GOT3 (cell line): ENCODE measurements around the gene NCOR2.

Source experiments
- DNase-seq: peaks from one replicate; lab custom pipeline; 2025; ENCODE audit warnings: mixed read lengths; lab: John Stamatoyannopoulos, UW

NCOR2 gene

DNA sequence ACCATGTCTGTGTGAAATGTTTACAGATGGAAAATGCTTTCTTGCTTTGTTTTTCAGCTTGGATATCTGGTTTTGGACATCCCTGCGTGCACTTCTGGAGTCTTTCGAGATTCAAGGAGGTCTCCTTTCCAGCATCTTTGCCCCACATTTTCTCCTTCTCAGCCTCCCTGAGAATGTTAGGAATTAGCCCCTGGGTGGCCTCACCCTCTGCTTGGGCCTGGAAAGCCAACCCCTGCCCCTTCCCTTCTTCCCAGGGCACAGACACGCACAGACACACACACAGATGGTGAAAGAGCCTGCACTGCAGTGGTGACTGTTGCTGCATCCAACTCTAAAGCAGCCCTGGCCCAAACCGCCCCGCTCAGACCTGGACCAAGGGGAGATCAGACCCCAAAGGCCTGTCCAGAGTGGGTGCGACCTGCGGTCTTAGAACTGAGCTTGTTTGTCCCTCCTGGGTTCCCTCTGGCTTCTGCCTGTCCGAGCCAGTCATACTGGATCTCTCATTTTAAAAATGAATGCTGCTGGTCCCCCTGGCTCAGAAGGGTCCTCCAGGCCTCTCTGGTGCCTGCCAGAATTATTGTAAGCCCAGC is 8.7 kb upstream of the NCOR2 start:
- DNase-seq = no peak

DNA sequence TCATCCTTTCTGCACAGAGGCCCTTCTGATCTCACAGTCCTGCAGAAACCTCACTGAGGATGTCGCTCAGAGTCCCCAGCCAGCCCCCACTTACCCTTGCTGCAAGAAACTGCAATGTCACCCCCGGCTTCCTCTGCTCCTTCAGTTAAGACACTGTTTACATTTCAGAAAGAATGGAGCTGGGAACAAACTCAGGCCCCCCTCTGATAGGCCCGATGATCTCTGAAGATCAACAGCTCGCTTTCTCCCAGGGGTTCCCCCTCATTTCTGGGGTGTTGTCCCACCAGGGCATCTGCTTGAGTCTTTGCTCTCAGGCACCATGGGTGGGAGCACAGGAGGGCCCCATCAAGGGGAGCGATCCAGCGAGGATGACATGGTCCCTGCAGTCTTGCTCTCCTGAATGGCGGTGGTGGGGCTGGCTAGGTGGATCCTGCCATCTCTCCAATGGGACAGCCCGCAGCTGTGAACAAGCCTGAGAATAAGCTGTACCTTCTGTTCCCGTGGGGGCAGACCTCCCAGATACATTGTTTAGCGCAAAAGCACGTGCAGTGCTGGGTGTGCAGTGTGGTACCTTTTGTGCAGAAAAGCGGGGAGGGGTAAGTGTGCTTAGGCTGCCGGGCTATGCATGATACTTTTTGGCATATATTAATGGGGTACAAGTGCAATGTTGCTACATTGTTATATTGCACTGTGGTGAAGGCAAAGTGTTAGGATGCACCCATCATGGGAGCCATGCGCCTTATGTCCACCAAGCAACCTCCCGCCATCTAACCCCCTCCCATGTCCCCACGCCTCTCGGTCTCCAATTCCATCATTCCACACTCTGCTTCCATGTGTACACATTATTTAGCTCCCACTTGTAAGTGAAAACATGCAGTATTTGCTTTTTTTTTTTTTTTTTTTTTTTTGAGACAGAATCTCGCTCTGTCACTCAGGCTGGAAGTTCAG is 6.7 kb upstream of the NCOR2 start:
- DNase-seq = no peak

- DNase-seq = no peak
Measured at GRCh38 chr12:124571556-124571955, 4.1 kb upstream of the NCOR2 start.

DNA sequence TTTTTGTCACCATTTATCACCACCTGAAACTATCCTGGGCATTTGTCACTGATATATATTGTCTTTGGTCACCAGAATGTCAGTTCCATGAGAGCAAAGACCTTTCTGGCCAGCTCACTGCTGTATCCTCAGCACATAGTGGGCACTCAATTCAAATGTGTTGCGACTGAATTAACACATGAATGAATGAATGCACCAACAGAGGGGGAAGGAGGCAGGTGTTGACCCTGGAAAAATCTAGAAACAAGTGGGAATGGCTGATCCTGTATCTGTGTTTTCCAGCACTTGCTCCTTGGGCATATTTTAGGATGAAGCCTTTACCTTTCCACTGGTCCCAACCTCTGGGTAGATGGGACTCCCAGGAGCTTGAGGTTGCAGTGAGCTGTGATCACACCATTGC is 3.4 kb upstream of the NCOR2 start:
- no peak for DNase-seq

GRCh38 chr12:124569375-124570148 is 2.1 kb upstream of the NCOR2 start:
- no peak for DNase-seq

GRCh38 chr12:124568431-124569374 is 1.3 kb upstream of the NCOR2 start:
- DNase-seq = no peak

DNA sequence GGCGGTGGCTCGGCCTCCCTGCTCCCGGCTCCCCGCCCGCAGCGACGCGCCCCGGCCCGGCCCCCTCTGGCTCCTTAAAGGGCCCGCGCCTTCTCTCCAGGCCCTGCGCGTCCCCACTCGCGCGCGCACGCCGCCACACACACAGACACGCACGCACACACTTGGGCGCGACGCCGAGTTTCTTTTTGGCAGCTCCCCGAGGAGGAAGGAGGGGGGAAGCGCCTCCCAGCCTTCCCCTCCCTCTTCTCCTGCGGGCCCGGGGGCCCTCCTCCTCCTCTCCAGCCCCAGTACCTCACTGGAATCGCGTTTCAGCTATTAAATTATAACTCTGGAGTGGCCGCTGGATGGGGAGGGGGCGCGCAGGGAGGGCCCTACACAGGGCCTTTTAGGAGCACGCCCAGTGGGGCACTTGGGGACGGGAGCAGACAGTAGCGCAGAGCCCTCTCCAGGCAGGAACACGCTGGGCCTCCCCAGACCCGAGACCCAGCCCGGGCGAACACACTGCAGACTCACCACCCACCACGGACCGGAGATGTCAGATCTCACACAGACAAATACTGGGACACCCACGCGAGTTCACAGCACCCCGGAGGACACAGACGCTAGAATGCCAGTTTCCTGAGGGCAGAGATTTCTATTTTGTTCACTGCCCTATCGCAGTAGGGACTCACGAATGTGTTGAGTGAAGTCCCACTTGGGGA is 411 bp upstream of the NCOR2 start:
- DNase-seq = peak; percentile 64

- DNase-seq = peak; percentile 30
Measured at GRCh38 chr12:124566161-124566996, 1.0 kb downstream of the NCOR2 start.

DNA sequence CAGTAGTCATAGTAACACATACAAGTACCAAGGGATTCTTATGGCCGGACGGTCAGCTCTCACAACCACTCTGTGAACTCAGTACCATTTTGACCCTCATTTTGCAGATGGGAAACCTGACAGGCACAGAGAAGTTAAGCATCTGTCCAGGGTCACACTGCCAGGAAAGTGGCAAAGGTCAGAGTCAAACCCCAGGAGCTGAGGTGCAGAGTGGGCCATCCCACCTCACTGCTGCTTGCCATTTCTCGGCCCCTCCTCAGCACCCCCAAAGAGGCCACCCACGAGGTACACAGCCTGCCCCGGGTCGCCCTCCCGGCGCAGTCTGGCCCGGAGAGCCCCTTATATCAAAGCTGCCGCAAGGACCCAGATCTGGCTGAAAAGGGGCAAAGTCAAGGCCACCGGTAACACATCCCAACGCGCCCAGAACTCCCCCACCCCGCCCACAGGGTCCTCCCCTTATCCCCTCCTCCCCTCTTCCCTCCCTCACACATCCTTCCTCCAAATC is 1.7 kb downstream of the NCOR2 start:
- no peak for DNase-seq

GRCh38 chr12:124564971-124565491 is 2.4 kb downstream of the NCOR2 start:
- no peak for DNase-seq

GRCh38 chr12:124564232-124564958 is 3.0 kb downstream of the NCOR2 start:
- DNase-seq = no peak

GRCh38 chr12:124563809-124564208 is 3.6 kb downstream of the NCOR2 start:
- DNase-seq = no peak

GRCh38 chr12:124563401-124563800 is 4.0 kb downstream of the NCOR2 start:
- no peak for DNase-seq

DNA sequence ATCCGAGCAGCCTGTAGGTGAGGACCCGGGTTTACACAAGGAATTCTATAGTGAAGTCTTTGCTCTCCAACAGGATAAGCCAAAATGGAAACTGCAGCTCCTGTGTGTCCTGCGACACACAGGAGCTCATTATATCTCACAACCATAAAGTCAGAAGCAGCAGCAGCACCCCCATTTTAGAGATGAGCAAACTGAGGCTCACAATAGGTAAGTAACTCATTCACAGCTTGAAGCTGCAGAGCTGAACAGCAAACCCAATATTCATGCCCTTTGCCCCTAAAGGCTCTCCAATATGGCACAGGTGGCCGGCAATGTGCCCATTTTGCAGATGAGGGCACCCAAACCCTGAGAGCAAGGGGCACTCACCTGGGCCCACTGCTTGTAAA is 4.6 kb downstream of the NCOR2 start:
- DNase-seq = no peak

DNA sequence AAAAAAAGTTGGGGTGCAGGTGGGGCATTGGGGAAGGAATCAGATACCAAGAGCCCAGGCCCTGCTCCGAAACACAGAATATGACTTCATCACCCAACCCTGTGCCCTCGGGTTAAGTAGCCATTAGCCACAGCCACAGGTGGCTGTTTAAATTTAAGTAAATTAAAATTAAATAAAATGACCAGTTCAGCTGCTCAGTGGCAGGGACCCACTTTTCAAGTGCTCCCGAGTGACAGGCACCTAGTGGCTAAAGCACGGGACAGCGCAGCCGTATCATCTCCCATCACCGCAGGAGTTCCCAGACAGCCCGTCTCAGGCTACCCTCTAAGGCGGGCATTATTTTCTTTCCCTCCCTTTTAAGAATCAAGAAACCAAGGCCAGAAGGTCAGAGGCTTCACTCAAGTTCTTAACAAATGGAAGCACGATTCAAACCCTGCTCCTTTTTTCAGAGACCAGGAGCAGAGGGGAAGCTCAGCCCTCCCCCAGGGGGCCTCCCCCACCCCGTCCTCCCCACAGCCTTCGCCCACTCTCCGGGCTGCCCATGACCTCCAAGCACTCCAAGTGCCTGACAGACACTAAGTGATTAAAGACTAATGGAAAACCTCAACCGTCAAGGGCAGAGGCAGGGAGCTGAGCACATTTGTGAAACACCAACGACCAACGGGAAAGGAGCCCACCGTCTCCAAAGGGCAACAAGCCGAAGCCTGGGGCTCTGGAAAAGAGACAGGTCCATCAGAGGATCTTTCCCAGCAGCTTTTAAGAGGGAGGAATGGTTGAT is 5.2 kb downstream of the NCOR2 start:
- DNase-seq = no peak

- no peak for DNase-seq
Measured at GRCh38 chr12:124561231-124561630, 6.2 kb downstream of the NCOR2 start.

DNA sequence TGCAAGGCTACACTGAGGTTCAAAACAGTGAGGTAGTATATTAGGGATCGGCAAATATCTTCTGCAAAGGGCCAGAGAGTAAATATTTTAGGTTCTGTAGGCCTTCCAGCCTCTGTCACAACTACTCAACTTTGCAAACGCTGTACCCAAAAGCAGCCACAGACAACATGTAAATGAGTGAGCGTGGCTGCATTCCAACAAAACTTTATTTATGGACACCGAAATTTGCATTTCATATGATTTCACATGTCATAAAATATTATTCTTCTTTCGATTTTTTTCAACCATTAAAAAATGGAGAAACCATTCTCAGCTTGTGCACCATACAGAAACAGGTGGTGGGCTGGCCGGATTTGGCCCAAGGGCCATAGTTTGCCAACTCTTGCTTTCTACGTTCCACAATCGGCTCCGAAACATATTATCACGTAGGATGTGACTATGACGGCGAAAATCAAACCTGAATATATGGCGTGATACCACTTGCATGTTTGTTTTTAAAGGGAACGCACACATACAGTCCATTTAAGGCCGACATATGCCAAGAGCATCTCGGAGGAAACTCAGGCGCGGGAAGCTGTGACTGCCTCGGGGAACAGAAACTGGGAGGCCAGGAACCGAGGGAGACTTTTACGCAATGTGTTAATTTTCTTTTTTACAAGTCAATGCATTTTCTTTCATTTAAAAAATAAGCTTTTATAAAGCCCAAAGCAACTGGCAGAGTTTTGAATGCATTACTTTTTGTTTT is 7.1 kb downstream of the NCOR2 start:
- DNase-seq = no peak
